HCT116 (cell line): Measurements from ENCODE around the gene PPM1B. TPM values are rescaled to one million over a fixed set of nuclear protein-coding genes. Genes with fewer than 3 reads are reported as not detected.

Experiments used
- ATAC-seq: fragments of 200-7000 bp; cut with Tn5 transposase; 2 replicates; pipeline ENCODE4 v1.9.1; 2020; ENCODE audit warnings: mild to moderate bottlenecking, moderate library complexity
- BruUV-seq: library from RNA; stranded (reverse); fragments of 400-500 nt; replicated peaks from 2 replicates; lab custom pipeline; 2021; lab: Mats Ljungman, UMichigan
- CTCF ChIA-PET: fragments of 300-600 bp; sonication (Branson Sonifier 250); formaldehyde crosslinking; loops from one replicate; lab custom pipeline; 2021; ENCODE audit warnings: antibody characterized with exemption; lab: Charles Lee
- POLR2A ChIA-PET: fragments of 300-600, 350-600 bp; sonication (Branson Sonifier 250); formaldehyde crosslinking; loops from one replicate; lab custom pipeline; 2021; ENCODE audit warnings: antibody characterized with exemption; lab: Charles Lee
- RAD21 ChIA-PET, 2 experiments: fragments of 300-600 bp; sonication (Branson Sonifier 250); formaldehyde crosslinking; loops; one replicate each; lab custom pipeline; 2023; ENCODE audit warnings: low total read pairs in 2 of 2; ENCODE audit not compliant: uncharacterized antibody in 2 of 2, unreplicated experiment in 2 of 2, low non-redundant PET in 1 of 2; lab: Charles Lee
- DNase-seq: peaks from one replicate; pipeline ENCODE4 v3.0.0-alpha.2; 2010; ENCODE audit warnings: low read depth, low spot score
- H2AFZ ChIP-seq: fragments of 200-600 bp; shearing (Covaris generic), sonication (generic); 2 replicates; pipeline ENCODE4 v1.6.1; 2017; ENCODE audit warnings: low read depth, mixed run types, mixed read lengths, antibody characterized with exemption, low read length; ENCODE audit not compliant: poor library complexity, severe bottlenecking
- H3K27ac ChIP-seq: 2 replicates; pipeline ENCODE4 v1.5.1; 2012; ENCODE audit warnings: low read depth, low read length
- H3K27me3 ChIP-seq: fragments of 200-600 bp; sonication (generic); 2 replicates; pipeline ENCODE4 v1.6.1; 2016; ENCODE audit warnings: mixed run types, low read length, mixed read lengths; ENCODE audit not compliant: insufficient read depth
- H3K36me3 ChIP-seq, 2 experiments: fragments of 200-500 bp in 1 of 2; fragments of 200-600 bp in 1 of 2; sonication (Bioruptor generic) in 1 of 2; sonication (generic) in 1 of 2; 2 replicates each; pipeline versions ENCODE4 v1.5.1 to v1.6.1; 2014 to 2016; ENCODE audit warnings: low read length in 2 of 2, inconsistent platforms in 1 of 2, mixed read lengths in 1 of 2, mixed run types in 1 of 2; ENCODE audit not compliant: insufficient read depth in 2 of 2, control insufficient read depth in 1 of 2
- H3K4me1 ChIP-seq, 2 experiments: fragments of 200-600 bp in 1 of 2; sonication (generic) in 1 of 2; 2 replicates each; pipeline versions ENCODE4 v1.5.1 to v1.6.1; 2012 to 2017; ENCODE audit warnings: low read length in 2 of 2, inconsistent platforms in 1 of 2, mild to moderate bottlenecking in 1 of 2, mixed read lengths in 1 of 2, mixed run types in 1 of 2, moderate library complexity in 1 of 2; ENCODE audit not compliant: insufficient read depth in 2 of 2, control insufficient read depth in 1 of 2
- H3K4me2 ChIP-seq: fragments of 200-600 bp; sonication (generic); 2 replicates; pipeline ENCODE4 v1.6.1; 2017; ENCODE audit warnings: mixed run types, low read length, mixed read lengths
- H3K4me3 ChIP-seq, 2 experiments: fragments of 200-600 bp in 1 of 2; sonication (generic) in 1 of 2; replicated peaks in 1 of 2; 2 replicates each; pipeline ENCODE4 v1.5.1; 2011 to 2016; ENCODE audit warnings: low read length in 2 of 2, control low read depth in 1 of 2, low read depth in 1 of 2, mild to moderate bottlenecking in 1 of 2, mixed read lengths in 1 of 2, mixed run types in 1 of 2
- H3K79me2 ChIP-seq: fragments of 200-600 bp; sonication (generic); 2 replicates; pipeline ENCODE4 v1.6.1; 2017; ENCODE audit warnings: mild to moderate bottlenecking, mixed run types, low read length, moderate library complexity, mixed read lengths; ENCODE audit not compliant: insufficient read depth
- H3K9ac ChIP-seq: fragments of 200-600 bp; sonication (generic); 2 replicates; pipeline ENCODE4 v1.6.1; 2016; ENCODE audit warnings: low read length, mixed read lengths
- H3K9me2 ChIP-seq: fragments of 200-600 bp; sonication (generic), shearing (Covaris generic); 2 replicates; pipeline ENCODE4 v1.6.1; 2017; ENCODE audit warnings: mixed run types, mild to moderate bottlenecking, moderate library complexity; ENCODE audit not compliant: insufficient read depth
- H3K9me3 ChIP-seq, 2 experiments: fragments of 200-500 bp in 1 of 2; fragments of 200-600 bp in 1 of 2; sonication (Bioruptor generic) in 1 of 2; sonication (generic) in 1 of 2; 2 replicates each; pipeline ENCODE4 v1.6.1; 2014 to 2017; ENCODE audit warnings: low read length in 2 of 2, mixed read lengths in 2 of 2, inconsistent platforms in 1 of 2, low read depth in 1 of 2, mild to moderate bottlenecking in 1 of 2, mixed run types in 1 of 2, moderate library complexity in 1 of 2; ENCODE audit not compliant: control insufficient read depth in 1 of 2, insufficient read depth in 1 of 2
- H4K20me1 ChIP-seq: fragments of 200-600 bp; sonication (generic), shearing (Covaris generic); 2 replicates; pipeline ENCODE4 v1.6.1; 2017; ENCODE audit warnings: mixed run types, mild to moderate bottlenecking, moderate library complexity; ENCODE audit not compliant: insufficient read depth
- ATF3 ChIP-seq: IDR thresholded peaks from 2 replicates; pipeline ENCODE4 v1.6.1; 2012
- CBX3 ChIP-seq: IDR thresholded peaks from 2 replicates; pipeline ENCODE4 v1.6.1; 2012; ENCODE audit warnings: low read depth
- CEBPB ChIP-seq: IDR thresholded peaks from 2 replicates; pipeline ENCODE4 v1.6.1; 2012; ENCODE audit warnings: low read depth
- CTCF ChIP-seq, 3 experiments: fragments of 200-600 bp in 1 of 3; sonication (generic) in 1 of 3; IDR thresholded peaks in 2 of 3; conservative IDR thresholded peaks in 1 of 3; 2 replicates each; pipeline ENCODE4 v1.5.1; 2012 to 2017; ENCODE audit warnings: low read depth in 2 of 3, low read length in 2 of 3, antibody characterized with exemption in 1 of 3, borderline replicate concordance in 1 of 3, control low read depth in 1 of 3, mild to moderate bottlenecking in 1 of 3, mixed read lengths in 1 of 3, mixed run types in 1 of 3, moderate library complexity in 1 of 3; ENCODE audit not compliant: insufficient read depth in 1 of 3
- ELF1 ChIP-seq: IDR thresholded peaks from 2 replicates; pipeline ENCODE4 v1.6.1; 2012; ENCODE audit warnings: low read depth, borderline replicate concordance
- FOSL1 ChIP-seq: IDR thresholded peaks from 2 replicates; pipeline ENCODE4 v1.6.1; 2012; ENCODE audit warnings: low read depth
- JUND ChIP-seq: IDR thresholded peaks from 2 replicates; pipeline ENCODE4 v1.6.1; 2012
- MAX ChIP-seq: IDR thresholded peaks from 2 replicates; pipeline ENCODE4 v1.6.1; 2012
- POLR2A ChIP-seq: IDR thresholded peaks from 2 replicates; pipeline ENCODE4 v1.7.0; 2011; ENCODE audit warnings: borderline replicate concordance; ENCODE audit not compliant: insufficient read depth, insufficient read length; ENCODE audit errors: extremely low read depth
- REST ChIP-seq: IDR thresholded peaks from 2 replicates; pipeline ENCODE4 v1.6.1; 2012; ENCODE audit warnings: low read depth
- SIN3A ChIP-seq: IDR thresholded peaks from 2 replicates; pipeline ENCODE4 v1.6.1; 2012; ENCODE audit warnings: low read depth
- TCF7L2 ChIP-seq: IDR thresholded peaks from 2 replicates; pipeline ENCODE4 v1.7.0; 2011; ENCODE audit warnings: borderline replicate concordance, inconsistent platforms; ENCODE audit not compliant: insufficient read depth, insufficient read length; ENCODE audit errors: extremely low read depth
- YY1 ChIP-seq: IDR thresholded peaks from 2 replicates; pipeline ENCODE4 v1.6.1; 2011; ENCODE audit warnings: low read length, low read depth, moderate library complexity, mild to moderate bottlenecking; ENCODE audit not compliant: insufficient replicate concordance; ENCODE audit errors: extremely low read depth
- ZBTB33 ChIP-seq: IDR thresholded peaks from 2 replicates; pipeline ENCODE4 v1.6.1; 2011; ENCODE audit warnings: mild to moderate bottlenecking, low read length, moderate library complexity; ENCODE audit not compliant: insufficient replicate concordance; ENCODE audit errors: extremely low read depth
- intact Hi-C: fragments of 100-400 bp; cut with micrococcal nuclease; formaldehyde crosslinking; loops from 2 replicates; pipeline ENCODE4 v1.10.0; 2022
- total RNA-seq: library from RNA; stranded (reverse); gene quantifications from one replicate; pipeline ENCODE4 v1.2.1, GENCODE V29; 2021; ENCODE audit not compliant: unreplicated experiment

The PPM1B gene
- total RNA-seq, 1 experiment from 2014 or later = 36.9 TPM

GRCh38 chr2:44119878-44120277 lies 48.8 kb upstream of the PPM1B start (continued):
- TF ChIP-seq ATF3 (no peak), CEBPB (no peak)

GRCh38 chr2:44120428-44120827 lies 48.2 kb upstream of the PPM1B start:
- no peaks in the 10 kb centered on the region for H4K20me1 ChIP-seq
- no peak overlapping the region for H3K9ac ChIP-seq
- ATAC-seq (no peak), DNase-seq (no peak)
- intact Hi-C loops = no loop called here
- RAD21 ChIA-PET = no interaction called here
- no peaks in the 10 kb centered on the region for H3K36me3 ChIP-seq
- H2AFZ ChIP-seq = no peak overlapping the region
- H3K4me3 ChIP-seq = no peak overlapping the region
- CTCF ChIA-PET = no interaction called here
- TF ChIP-seq ELF1 (no peak), MAX (no peak), YY1 (no peak), ATF3 (no peak), ZBTB33 (no peak), CBX3 (no peak), SIN3A (no peak), FOSL1 (no peak), CEBPB (no peak), REST (no peak), CTCF (IDR thresholded peaks at IDR 0.05 in 2 of 3, conservative IDR thresholded peaks at IDR 0.05 in 1 of 3; ENCODE audit: borderline replicate concordance in 1 of 3, insufficient read depth in 1 of 3, low read depth in 2 of 3, low read length in 2 of 3) (no peak), POLR2A (no peak), TCF7L2 (no peak), JUND (no peak)
- H3K4me1 ChIP-seq = no peaks in the 10 kb centered on the region
- POLR2A ChIA-PET = no interaction called here
- H3K27me3 ChIP-seq = no peaks in the 10 kb centered on the region
- H3K27ac ChIP-seq = no peak overlapping the region
- no peak overlapping the region for H3K4me2 ChIP-seq
- no peaks in the 10 kb centered on the region for H3K79me2 ChIP-seq
- H3K9me2 ChIP-seq = no peaks in the 10 kb centered on the region
- no TSS peak for BruUV-seq
- no peaks in the 10 kb centered on the region for H3K9me3 ChIP-seq
